GM23248 (cell line): Measurements from ENCODE around the gene KLRC3. TPM values are rescaled to one million over a fixed set of nuclear protein-coding genes. Genes with fewer than 3 reads are reported as not detected.
"Not testable (repeated sequence)": the region's sequence is repeated elsewhere in the genome, so short reads cannot be mapped to it uniquely, and the experiment has no call there.

ENCODE experiments used
- DNase-seq: peaks from one replicate; pipeline ENCODE4 v3.0.0-alpha.2; 2015
- H2AFZ ChIP-seq: fragments of 200-600 bp; sonication (generic); 2 replicates; pipeline ENCODE4 v1.6.1; 2016; ENCODE audit warnings: antibody characterized with exemption
- H3F3A ChIP-seq: fragments of 200-600 bp; sonication (generic); 2 replicates; pipeline ENCODE4 v1.6.1; 2016; ENCODE audit warnings: mild to moderate bottlenecking, antibody characterized with exemption, mixed run types; ENCODE audit not compliant: insufficient read depth
- H3K27ac ChIP-seq: fragments of 200-600 bp; sonication (generic); 2 replicates; pipeline ENCODE4 v1.5.1; 2016; ENCODE audit warnings: mild to moderate bottlenecking
- H3K27me3 ChIP-seq: fragments of 200-600 bp; sonication (generic); replicated peaks from 2 replicates; pipeline ENCODE4 v1.6.1; 2016; ENCODE audit warnings: mild to moderate bottlenecking; ENCODE audit not compliant: insufficient read depth
- H3K36me3 ChIP-seq: fragments of 200-600 bp; sonication (generic); 2 replicates; pipeline ENCODE4 v1.6.1; 2016; ENCODE audit warnings: low read depth, mild to moderate bottlenecking
- H3K4me1 ChIP-seq: fragments of 200-600 bp; sonication (generic); 2 replicates; pipeline ENCODE4 v1.6.1; 2016; ENCODE audit warnings: mild to moderate bottlenecking; ENCODE audit not compliant: insufficient read depth
- H3K4me2 ChIP-seq: fragments of 200-600 bp; sonication (generic); one replicate; pipeline ENCODE4 v1.6.1; 2016; ENCODE audit warnings: mild to moderate bottlenecking; ENCODE audit not compliant: unreplicated experiment
- H3K4me3 ChIP-seq: fragments of 200-600 bp; sonication (generic); 2 replicates; pipeline ENCODE4 v1.5.1; 2016; ENCODE audit warnings: mild to moderate bottlenecking
- H3K79me2 ChIP-seq: fragments of 200-600 bp; sonication (generic); 2 replicates; pipeline ENCODE4 v1.6.1; 2016; ENCODE audit warnings: mild to moderate bottlenecking; ENCODE audit not compliant: insufficient read depth
- H3K9ac ChIP-seq: fragments of 200-600 bp; sonication (generic); 2 replicates; pipeline ENCODE4 v1.6.1; 2016; ENCODE audit warnings: mild to moderate bottlenecking
- H3K9me2 ChIP-seq: fragments of 200-600 bp; sonication (generic); 2 replicates; pipeline ENCODE4 v1.6.1; 2016; ENCODE audit warnings: mixed run types, mild to moderate bottlenecking, moderate library complexity; ENCODE audit not compliant: insufficient read depth
- H3K9me3 ChIP-seq: fragments of 200-600 bp; sonication (generic); one replicate; pipeline ENCODE4 v1.6.1; 2017; ENCODE audit warnings: low read depth
- H4K20me1 ChIP-seq: fragments of 200-600 bp; sonication (generic); 2 replicates; pipeline ENCODE4 v1.6.0; 2016; ENCODE audit not compliant: insufficient read depth
- EZH2 ChIP-seq: fragments of 200-600 bp; sonication (generic); IDR thresholded peaks from 2 replicates; pipeline ENCODE4 v1.6.1; 2018; ENCODE audit warnings: antibody characterized with exemption, mild to moderate bottlenecking; ENCODE audit not compliant: insufficient read depth, poor library complexity, severe bottlenecking
- EZH2phosphoT487 ChIP-seq: fragments of 200-600 bp; sonication (generic); IDR thresholded peaks from 2 replicates; pipeline ENCODE4 v1.6.1; 2018; ENCODE audit warnings: antibody characterized with exemption, moderate library complexity, mild to moderate bottlenecking, low read depth; ENCODE audit not compliant: insufficient read depth
- WGBS, 2 experiments: methylation state at CpG; one replicate each; pipeline ENCODE4 v1.1.6; 2015 to 2017; ENCODE audit warnings: low lambda C conversion rate in 2 of 2, low coverage in 1 of 2; ENCODE audit errors: missing lambda C conversion rate in 2 of 2; 5-methylcytosine and 5-hydroxymethylcytosine counted together
- in situ Hi-C: fragments of 300-500 bp; cut with MboI; formaldehyde crosslinking; loops from 2 replicates; pipeline ENCODE4 v1.15.0; 2020
- polyA plus RNA-seq: library from polyadenylated mRNA; unstranded; fragments of >200 nt; fragmentation: Nextera tagmentation; extraction: Ambion mirVana; gene quantifications from 2 replicates; pipeline ENCODE4 v1.2.1, GENCODE V29; 2016
- total RNA-seq: library from RNA; depleted of rRNA; stranded (reverse); fragments of >200 nt; shearing (Covaris generic); gene quantifications from 2 replicates; pipeline ENCODE4 v1.2.3, GENCODE V29; 2014

Gene KLRC3
- total and polyA plus RNA-seq, 2 experiments from 2014 or later = not detected

DNA sequence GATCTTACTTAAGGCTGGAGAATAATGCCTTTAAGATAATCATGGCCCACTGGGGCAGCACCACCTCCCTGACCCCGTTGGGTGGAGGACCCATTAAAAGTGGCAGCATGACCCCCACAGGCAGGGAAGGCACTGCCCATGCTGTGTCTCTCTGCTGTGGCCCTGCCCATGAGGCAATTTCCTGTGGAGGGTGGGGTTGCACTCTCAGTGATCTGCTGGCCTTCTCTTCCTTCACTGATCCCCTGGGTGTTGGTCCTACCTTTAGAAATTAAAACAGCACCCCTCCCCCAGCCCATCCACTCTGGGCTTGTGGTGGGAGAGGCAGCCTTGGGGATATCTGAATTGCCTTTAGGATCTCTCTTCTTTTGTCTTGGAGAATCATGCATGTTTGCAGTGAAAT, 47.8 kb downstream of the KLRC3 start:
- DNase-seq = no peak
- Histone ChIP-seq H3K9me3 (no peaks in the 10 kb centered on the region), H3K9me2 (no peaks in the 10 kb centered on the region), H3K27me3 (no peaks in the 10 kb centered on the region), H3K9ac (no peak overlapping the region), H3K4me1 (no peaks in the 10 kb centered on the region), H4K20me1 (no peaks in the 10 kb centered on the region), H3K4me3 (no peak overlapping the region), H3K79me2 (no peaks in the 10 kb centered on the region), H3K36me3 (no peaks in the 10 kb centered on the region), H3K4me2 (no peak overlapping the region), H3F3A (no peaks in the 10 kb centered on the region), H2AFZ (0 out of 2 replicates have a peak overlapping the region, but pooled peaks have one; percentile 15), H3K27ac (no peak overlapping the region)
- in situ Hi-C loops = no loop called here
- 18 to 58% methylated on average over 1 of the region's 1 CpG for WGBS, 2 experiments
- TF ChIP-seq EZH2 = no peak
- TF ChIP-seq EZH2phosphoT487 = no peak

DNA sequence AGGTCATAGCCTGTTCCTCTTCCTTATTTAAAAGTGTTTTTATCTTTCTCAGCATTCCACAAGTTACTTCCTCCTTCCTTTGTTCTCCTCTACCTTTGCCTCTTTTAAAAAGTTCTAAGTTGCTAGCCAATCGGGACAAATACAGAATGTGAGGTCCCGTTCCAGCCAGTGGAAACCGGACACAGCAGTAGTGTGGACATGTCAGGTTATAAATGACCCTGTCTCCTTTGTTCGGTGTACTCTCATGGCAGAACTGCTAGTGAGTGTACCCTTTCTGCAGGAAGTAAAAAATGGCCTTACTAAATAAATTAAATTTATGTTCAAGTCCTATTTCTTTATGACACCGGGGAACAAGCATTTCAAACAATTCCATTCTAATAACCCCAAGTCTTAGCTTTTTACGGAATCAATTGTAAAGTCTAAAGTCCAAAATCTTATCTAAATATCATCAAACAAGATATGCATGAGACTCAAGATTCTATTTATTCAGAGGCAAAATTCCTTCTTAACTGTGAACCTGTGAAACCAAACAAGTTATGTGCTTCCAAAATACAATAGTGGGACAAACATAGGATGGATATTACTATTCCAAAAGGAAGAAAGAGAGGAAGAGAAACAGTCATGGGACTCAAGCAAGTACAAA, 48.4 kb downstream of the KLRC3 start:
- H3K27me3 ChIP-seq, H4K20me1 ChIP-seq, H3K4me3 ChIP-seq, H3K4me2 ChIP-seq, H2AFZ ChIP-seq, H3K9me2 ChIP-seq, H3K9ac ChIP-seq, in situ Hi-C loops, H3K4me1 ChIP-seq, H3K36me3 ChIP-seq, H3K27ac ChIP-seq, H3F3A ChIP-seq, DNase-seq, H3K9me3 ChIP-seq, H3K79me2 ChIP-seq: not testable (repeated sequence)
- 75 to 84% methylated on average over 6 of the region's 6 CpGs for WGBS, 2 experiments

DNA sequence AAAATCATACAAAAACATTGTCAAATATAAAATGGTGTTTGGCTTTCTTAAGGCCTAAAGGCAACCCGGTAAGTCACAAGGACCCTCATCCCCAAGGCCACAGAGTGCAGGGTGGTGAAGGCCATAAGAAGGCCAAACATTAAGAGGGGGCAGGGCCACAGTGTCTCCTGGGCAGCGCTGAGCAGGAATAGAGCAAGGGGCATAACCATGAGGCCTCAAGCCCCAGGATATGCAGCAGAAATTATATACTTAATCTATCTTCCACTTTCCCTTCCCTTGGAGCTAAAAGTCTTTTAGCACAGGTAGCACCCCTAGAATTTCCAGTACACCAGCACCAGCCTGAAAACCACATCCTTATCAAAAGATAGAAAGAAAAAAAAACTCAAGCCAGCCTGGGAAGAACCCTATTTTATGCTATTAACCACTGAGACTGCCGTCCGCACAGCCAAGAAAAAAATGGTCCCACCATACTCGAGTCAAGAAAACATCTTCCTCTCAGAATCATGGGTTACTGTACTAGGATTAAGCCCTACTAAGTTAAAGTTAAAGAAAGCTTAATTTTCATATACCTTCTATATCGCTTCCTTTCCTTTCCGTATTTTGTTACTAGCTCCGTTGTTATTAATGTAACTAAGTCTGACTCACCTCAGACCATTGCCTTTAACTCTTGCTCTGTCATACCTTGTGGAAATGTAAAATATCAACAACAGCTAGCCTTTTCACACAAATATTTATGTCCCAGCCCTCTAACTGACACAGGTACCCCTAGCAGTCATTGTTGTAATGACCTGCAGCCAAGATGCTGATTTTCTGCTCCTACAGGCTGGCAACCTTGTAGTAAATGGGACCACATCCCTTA, 50.6 kb downstream of the KLRC3 start:
- Histone ChIP-seq H3K9ac (no peak overlapping the region), H3K4me2 (no peak overlapping the region), H3K4me3 (no peak overlapping the region), H3K9me2 (no peaks in the 10 kb centered on the region), H3K4me1 (peaks cover 11% of the 10 kb centered on the region; the same call in 1 of the 2 replicates), H3K27me3 (no peaks in the 10 kb centered on the region), H3F3A (no peaks in the 10 kb centered on the region), H3K36me3 (no peaks in the 10 kb centered on the region), H3K79me2 (no peaks in the 10 kb centered on the region), H3K27ac (no peak overlapping the region), H2AFZ (no peak overlapping the region), H3K9me3 (no peaks in the 10 kb centered on the region), H4K20me1 (no peaks in the 10 kb centered on the region)
- TF ChIP-seq EZH2phosphoT487 (no peak), EZH2 (no peak)
- 92 to 94% methylated on average over 8 of the region's 8 CpGs for WGBS, 2 experiments
- in situ Hi-C loops = no loop called here
- no peak for DNase-seq

- Histone ChIP-seq H3K4me3 (no peak overlapping the region), H3K27me3 (no peaks in the 10 kb centered on the region), H3K36me3 (no peaks in the 10 kb centered on the region), H3K27ac (no peak overlapping the region), H3K79me2 (no peaks in the 10 kb centered on the region), H3F3A (no peaks in the 10 kb centered on the region), H3K4me2 (no peak overlapping the region), H3K9me3 (no peaks in the 10 kb centered on the region), H3K9ac (no peak overlapping the region), H3K4me1 (peaks cover 18% of the 10 kb centered on the region), H4K20me1 (no peaks in the 10 kb centered on the region), H2AFZ (no peak overlapping the region), H3K9me2 (no peaks in the 10 kb centered on the region)
- no peak for DNase-seq
- 83 to 88% methylated on average over 10 of the region's 10 CpGs for WGBS, 2 experiments
- TF ChIP-seq EZH2 (no peak), EZH2phosphoT487 (no peak)
- in situ Hi-C loops = no loop called here
Measured at GRCh38 chr12:10368206-10369171, 51.9 kb downstream of the KLRC3 start.

DNA sequence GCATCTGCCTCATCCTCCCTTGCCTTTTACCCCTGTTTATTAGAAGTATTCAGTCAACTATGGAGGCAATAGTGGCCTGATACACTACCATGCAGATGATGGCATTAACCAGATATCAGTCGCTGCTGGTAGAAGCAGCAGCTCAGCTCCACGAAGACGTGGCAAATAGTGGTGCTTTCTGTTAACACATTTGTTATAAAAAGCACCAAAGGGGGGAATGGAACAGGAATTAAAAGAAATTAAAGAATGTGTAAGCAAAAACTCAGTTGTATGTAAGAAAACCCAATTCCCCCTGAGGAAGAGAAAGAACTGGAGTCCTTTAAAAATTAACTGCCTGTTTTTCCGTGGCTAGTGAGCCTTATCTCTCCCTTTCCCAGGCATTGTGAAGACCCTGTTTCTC, 52.7 kb downstream of the KLRC3 start:
- H3F3A ChIP-seq, H3K9me3 ChIP-seq, in situ Hi-C loops, H3K79me2 ChIP-seq, H3K36me3 ChIP-seq, H3K9me2 ChIP-seq, H3K27ac ChIP-seq, H2AFZ ChIP-seq, H3K4me2 ChIP-seq, DNase-seq, H3K9ac ChIP-seq, H3K4me3 ChIP-seq, H4K20me1 ChIP-seq, H3K27me3 ChIP-seq: not testable (repeated sequence)
- peaks cover 26% of the 10 kb centered on the region for H3K4me1 ChIP-seq
- 56 to 63% methylated on average over 4 of the region's 4 CpGs for WGBS, 2 experiments
